HG02970 (cell line): ENCODE results near the gene TFEC.
"Not testable (repeated sequence)": the region's sequence is repeated elsewhere in the genome, so short reads cannot be mapped to it uniquely, and the experiment has no call there.

Source experiments
- ATAC-seq: cut with Tn5 transposase; IDR thresholded peaks from one replicate; pipeline ENCODE4 v1.9.1; 2021; ENCODE audit warnings: mild to moderate bottlenecking, moderate library complexity, moderate number of reproducible peaks; ENCODE audit not compliant: unreplicated experiment, low FRiP score

The TFEC gene, protein sequence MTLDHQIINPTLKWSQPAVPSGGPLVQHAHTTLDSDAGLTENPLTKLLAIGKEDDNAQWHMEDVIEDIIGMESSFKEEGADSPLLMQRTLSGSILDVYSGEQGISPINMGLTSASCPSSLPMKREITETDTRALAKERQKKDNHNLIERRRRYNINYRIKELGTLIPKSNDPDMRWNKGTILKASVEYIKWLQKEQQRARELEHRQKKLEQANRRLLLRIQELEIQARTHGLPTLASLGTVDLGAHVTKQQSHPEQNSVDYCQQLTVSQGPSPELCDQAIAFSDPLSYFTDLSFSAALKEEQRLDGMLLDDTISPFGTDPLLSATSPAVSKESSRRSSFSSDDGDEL

DNA sequence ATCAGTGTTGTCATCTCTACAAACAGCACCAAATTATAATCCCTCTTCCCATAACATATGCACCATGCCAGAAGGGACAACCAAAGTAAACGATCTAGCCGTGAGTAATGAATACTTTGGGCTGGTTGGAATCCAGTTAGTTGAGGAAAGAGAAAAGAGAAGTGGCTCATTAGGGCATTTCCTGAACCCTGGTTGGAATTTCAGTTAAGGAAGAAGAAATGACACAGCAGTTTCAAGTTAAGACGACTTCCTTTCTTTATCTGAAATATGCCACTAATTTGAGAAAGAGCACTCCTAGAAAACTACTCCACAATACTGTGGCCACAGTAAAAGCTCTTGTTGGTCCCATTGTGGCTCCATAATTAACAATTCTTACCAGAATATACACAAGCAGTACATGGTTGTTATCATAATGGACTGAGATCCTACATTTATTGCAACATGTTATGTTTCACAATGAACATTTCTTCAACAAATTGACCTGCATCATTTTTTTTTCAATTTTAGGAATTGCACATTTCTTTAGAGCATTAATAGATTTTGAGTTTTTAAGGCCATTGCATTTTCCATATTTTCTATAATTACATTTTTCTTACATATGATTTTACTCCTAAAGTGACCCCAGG, at the start of gene TFEC:
TFEC (minus strand) TSS at position 113 of the 626 bp plus-strand sequence. CDS start 46,322 bp downstream, outside the sequence.
- no peak for ATAC-seq

DNA sequence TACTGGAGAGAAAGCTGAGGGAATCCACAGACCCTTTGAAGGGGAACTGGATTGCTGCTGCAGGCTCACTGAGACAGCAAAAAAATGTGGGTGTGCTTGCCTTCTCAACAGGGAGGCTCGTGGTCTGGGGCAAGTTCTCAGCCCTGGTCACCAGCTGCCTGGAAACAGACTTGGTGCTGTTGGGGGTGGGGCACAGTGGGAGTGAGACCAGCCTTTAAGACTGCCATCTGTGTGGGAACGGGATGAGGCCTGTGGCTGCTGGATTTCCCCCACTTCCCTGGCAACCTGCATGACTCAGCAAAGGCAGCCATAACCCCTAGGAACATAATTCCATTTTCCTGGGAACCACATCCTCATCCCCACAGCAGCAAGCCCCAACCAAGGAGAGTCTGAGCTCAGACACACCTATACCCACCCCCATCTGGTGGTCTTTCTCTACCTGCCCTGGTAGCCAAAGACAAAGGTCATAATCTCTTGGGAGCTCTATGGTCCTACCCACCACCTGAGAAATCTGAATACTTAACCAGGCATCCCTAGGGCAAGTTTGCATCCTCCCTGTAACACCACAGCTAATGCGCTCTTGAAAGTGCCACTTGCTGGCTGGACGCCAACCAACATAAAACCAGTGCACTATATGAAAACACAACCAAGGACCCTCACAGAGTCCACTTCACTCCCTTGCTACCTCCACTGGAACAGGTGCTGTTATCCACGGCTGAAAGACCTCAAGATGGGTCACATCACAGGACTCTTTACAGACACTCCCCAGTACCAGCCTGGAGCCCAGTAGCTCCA, 45.0 kb upstream of the TFEC start:
- no peak for ATAC-seq

DNA sequence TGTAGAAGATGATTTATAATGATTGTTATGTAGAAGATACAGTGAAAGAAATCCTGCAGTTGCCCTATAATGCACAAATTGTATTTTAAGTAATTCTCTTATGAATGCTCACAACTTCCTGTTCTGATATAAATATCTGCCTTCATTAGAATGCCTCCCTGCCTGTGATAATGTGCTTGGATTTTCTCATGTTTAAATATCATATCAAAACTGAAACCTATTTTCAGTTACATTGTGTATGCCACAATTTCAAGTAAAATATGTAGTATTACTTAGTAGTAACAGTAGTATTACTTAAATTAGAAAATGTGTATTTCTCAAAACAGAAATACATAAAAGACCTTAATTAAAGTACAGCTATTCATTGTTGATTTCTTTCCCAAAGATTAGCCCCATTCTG, 41.1 kb upstream of the TFEC start:
- ATAC-seq, result no peak

DNA sequence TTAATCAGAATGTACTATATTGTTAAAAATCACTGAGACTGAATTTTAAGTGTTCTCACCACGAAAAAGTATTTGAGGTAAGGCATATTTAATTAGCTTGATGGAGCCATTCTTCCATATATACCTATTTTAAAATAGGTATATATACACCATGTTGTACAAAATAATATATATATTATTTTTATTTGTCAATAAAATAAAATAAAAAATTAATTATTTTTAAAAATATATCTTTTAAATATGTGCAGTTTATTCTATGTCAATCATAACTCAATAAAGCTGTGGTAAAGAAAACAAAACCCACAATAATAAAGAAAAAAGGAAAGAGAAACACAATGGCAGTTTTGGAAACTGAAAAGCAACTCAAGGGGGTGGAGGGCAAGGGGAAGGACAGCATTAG, 33.6 kb upstream of the TFEC start:
- no peak for ATAC-seq

DNA sequence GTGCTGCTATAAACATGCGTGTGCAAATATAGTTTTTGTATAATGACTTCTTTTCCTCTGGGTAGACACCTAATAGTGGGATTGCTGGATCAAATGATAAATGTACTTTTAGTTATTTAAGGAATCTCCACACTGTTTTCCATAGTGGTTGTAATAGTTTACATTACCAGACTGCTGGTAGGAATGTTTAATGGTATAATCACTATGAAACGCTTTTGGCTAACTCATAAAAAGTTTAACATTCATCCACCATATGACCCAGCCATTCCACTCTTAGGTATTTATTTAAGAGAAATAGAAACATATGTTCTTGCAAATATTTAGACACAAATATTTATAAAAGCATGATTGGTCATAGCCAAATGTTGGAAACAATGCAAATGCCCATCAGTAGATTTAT, 32.1 kb upstream of the TFEC start:
- ATAC-seq, result no peak

DNA sequence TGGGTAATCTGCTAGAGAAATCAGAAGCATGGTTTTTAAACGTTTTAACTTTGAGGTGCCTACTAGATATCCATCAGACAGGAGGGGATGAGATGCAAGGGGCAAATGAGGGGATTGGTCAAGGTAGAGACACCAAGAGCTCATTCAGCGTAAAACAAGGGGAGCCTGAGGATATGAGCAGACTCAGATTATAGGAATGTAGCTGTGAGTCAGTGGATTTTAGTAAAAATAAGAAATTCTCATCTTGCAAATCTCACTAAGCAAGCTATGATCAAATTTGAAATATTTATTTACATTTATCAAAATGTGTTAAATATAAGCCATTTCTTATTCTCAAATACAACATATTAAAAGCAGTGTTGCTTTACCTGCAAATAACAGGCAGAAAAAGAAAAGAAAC, 21.4 kb upstream of the TFEC start:
- no peak for ATAC-seq

DNA sequence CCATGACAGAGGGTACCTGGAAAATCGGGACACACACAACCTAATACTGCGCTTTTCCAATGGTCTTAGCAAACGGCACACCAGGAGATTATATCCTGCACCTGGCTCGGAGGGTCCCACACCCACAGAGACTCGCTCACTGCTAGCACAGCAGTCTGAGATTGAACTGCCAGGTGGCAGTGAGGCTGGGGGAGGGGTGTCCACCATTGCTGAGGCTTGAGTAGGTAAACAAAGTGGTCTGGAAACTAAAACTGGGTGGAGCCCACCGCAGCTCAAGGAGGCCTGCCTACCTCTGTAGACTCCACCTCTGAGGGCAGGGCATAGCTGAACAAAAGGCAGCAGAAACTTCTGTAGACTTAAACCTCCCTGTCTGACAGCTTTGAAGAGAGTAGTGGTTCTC, 16.7 kb upstream of the TFEC start:
- not testable (repeated sequence) for ATAC-seq

DNA sequence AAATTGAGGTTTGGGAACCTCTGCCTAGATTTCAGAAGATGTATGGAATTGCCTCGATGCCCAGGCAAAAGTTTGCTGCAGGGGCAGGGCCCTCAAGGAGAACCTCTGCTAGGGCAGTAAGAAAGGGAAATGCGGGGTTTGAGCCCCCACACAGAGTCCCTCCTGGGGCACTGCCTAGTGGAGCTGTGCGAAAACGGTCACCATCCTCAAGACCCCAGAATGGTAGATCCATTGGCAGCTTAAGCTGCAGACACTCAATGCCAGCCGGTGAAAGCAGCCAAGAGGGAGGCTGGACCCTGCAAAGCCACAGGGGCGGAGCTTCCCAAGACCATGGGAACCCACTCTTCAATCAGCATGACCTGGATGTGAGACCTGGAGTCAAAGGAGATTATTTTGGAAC, 15.0 kb upstream of the TFEC start:
- ATAC-seq, result no peak

DNA sequence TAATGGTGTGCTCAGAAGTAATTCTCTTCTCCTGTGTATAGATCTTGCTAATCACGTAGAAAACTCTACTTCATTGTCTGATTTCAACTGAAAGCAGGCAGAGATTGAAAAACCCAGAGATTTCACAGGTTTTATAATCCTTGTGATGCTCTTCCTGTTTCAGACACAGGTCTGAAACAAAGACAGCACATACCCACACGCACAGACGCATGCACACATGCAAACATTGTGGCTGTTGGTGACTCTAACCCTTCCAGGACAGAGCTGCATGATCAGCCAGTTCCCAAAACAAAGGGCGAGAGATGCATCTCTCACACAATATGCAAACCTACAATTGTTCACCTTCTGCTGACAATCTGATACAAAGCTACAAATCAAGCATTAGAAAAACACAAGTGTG, 11.1 kb upstream of the TFEC start:
- peak; percentile 85 for ATAC-seq

DNA sequence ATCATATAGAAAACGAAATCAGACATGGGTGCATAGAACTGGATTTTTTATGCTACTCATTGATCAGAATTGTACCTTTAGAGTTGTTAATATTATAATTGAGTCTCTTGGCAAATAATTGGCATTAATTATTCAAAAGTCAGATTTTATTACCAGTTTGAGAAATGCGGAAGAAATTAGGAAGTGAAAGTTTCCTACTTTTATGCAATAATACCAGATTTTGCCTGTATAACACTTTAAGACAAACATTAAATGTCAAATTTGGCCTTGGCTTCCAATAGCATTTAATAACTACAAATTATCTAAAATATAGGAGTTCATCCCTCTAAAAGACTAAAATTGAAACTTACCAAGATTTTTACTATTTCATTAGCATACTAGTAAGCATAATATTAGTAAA, 6.8 kb upstream of the TFEC start:
- ATAC-seq, result no peak

DNA sequence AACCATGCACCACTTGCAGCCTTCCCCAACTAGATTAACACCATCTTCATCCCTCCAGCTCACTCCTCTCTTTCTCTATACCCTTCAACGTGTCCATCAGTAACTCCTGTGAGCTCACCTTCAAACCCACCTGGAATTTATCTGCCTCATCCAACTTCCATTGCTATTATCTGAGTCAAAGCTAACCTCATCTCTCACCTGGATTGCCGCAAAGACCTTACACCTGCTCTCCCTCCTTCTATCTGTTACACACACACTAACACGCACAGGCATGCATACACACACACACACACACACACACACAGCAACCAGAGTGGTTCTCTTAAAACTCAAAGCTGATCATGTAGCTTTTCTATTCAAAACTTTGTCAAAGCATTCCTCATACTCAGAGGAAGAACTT, 3.8 kb upstream of the TFEC start:
- ATAC-seq, result no peak

DNA sequence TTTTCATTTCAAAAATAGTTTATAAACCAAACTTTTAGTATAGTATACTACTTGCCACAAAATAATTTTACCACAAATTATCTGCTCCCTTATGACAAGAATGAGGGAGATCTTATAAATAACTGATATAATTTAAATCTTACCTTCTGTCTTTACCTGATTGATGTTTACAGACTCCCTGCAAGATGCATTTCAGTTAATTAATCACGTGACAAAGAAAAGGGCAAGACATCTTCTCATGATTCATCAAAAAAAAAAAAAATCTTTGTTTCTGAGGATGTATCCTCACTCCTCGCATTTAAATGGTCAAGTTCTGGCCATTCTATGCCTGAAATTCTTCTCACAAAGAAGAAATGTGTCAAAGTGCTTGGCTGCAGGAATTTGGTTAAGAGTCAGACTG, 2.3 kb upstream of the TFEC start:
- no peak for ATAC-seq

DNA sequence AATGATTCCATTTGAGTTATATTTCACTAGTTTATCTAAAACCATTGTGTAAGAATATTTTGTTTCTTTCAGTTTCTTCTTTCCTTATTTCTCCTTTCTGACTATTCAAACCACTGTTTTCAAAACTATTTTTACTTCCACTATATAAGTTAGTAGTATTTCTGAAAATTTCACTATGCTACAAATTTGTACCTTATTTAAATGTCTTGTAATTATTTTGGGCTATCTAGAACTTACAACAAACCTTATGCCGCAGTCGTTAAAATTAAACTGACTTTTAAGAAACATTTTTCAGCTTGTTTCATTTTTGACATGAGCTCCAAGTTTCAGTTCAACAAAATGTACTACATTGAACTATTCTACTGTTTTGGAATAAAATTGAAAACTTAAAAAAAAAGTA, 1.8 kb downstream of the TFEC start:
- peak; percentile 48 for ATAC-seq

DNA sequence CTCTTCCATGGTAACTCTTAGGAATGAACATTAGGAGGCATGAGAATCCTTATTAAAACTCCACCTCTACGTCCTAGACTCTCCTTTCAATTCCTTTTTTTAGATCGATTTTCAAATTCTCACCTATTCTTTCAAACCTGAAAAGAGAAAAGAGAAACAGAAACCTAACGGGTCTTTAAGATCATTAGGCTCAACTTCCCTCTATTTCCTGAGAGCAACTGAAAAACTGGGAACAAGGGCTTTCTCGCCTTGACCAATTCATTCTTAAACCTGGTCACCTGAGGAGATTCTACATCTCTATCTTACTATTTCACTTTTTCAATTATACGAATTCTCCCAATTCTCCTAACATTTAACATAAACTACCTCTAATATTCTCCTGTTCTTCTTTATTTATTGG, 2.8 kb downstream of the TFEC start:
- ATAC-seq, result no peak

DNA sequence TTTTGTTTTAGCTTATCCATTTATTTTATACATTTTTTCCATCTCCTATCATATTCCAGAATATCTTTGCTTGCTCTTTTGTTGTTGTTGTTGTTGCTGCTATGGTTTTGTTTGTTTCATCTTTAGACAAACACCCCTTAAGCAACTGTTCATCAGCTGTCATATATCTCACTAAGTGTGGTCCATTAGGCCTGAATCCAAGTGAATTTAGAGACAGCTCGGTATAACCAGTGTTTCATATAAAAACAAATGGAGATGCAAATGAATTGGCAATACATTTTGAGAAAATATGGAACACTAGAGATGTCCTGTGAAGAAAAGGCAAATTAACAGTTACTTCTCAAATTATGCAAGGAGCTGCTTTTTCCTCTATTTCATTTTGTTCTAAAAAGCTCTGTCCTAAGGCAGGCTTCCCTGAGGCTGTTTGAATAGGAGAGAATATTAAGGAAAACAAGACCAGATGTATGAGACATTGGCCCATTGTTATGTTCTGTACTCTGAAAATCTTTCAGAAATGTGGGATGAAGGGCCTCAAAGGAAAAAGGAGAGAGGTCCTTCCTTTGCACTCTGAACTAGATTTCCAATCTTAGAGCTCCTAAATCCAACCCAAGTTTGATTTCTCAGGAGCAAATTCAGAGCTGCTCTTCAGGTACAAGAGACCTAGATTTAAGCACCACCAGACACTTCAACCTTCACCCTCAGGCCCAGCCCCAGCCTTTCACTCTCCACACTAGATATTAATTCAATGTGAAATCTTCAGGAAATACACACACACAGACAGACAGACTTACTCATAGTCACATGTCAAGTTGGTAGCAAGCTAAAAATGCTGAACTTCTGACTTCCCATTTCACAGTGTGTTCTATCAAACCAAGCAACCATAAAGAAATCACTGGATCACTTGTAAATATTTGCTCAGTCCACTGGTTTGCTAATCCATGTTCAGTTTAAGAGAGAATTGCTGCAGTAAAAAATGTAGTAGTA, 5.4 kb downstream of the TFEC start:
- ATAC-seq, result no peak

DNA sequence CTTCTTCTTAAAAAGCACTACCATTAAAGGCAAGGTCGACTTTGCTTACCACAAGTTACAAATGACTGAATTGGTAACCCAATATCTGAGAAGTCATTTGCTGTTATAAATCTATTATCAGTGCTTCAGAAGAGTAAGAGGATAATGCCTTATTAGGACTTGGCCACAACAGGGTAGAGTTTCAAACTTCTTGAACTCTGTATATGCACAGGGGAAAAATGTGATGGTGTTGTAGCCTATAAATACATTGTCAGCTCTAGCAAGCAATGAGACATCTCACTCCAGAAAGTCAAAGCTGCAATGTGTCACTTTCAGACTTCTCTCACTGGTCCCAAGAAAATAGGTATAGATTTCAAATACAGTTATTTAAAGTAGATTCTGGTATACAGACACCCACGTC, 9.3 kb downstream of the TFEC start:
- ATAC-seq, result no peak

DNA sequence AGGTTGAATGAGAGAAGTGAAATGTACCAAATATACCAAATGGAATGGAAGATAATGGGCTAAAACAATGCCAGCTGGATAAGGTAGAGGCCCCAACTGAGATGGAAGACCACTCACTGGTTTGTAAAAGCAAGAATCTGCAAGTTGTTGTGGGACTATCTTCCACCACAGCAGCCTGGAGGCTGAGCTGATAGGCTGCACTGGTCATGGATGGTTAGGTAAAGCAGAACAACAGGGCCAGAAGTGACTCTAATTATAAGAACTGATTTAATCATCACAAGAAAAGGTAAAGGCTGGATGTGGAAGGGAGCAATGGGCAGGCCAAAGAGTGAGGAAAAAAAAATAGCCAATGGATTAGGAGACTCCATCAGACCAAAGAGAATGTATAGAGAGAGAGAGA, 11.8 kb downstream of the TFEC start:
- no peak for ATAC-seq

DNA sequence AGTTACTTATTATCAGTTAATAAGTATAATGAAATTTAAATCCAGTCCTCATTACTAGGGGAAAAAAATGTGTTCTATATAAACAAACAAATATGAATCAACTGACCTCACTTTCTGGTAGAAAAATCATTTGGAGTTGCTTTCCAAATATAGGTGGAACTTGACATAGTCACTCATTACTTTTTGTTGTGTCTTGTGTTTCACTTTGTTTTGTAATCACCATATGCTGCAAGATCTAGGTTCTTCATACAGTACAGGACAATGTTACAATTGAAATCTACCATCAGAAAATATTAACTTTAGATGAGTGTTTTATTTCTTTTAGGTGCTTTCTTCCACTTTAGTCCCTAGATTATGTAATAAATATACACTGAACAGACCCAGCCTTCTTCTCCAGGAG, 16.9 kb downstream of the TFEC start:
- ATAC-seq, result no peak

DNA sequence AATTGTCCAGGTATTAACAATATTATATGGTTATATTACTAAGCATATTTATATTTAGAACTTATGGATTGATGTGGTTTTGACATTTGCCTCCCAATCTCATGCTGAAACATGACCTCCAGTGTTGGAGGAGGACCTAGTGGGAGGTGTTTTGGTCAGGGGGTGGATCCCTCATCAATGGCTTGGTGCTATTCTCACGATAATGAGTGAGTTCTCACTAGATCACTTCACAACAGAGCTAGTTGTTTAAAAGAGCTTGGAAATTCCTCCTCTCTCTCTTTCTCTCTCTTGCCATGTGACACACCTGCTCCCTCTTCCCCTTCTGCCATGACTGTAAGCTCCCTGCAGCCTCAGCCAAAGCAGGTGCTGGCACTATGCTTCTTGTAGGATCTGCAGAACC, 19.0 kb downstream of the TFEC start:
- no peak for ATAC-seq

DNA sequence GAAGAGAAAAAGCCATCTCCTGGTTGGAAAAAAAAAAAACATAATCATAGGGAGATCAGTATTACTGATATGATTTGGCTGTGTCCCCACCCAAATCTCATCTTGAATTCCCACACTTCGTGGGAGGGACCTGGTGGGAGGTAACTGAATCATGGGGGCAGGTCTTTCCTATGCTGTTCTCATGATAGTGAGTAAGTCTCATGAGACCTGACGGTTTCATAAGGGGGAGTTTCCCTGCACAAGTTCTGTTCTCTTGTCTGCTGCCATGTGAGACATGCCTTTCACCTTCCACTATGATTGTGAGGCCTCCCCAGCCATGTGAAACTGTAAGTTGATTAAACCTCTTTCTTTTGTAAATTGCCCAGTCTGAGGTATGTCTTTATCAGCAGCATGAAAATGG, 25.8 kb downstream of the TFEC start:
- not testable (repeated sequence) for ATAC-seq
